GM10847 (cell line): Measurements from ENCODE around the gene FXYD3.

Experiments
- POLR2A ChIP-seq: IDR thresholded peaks from 2 replicates; pipeline ENCODE4 v1.6.1; 2011; ENCODE audit not compliant: insufficient read length; ENCODE audit errors: extremely low read depth

The FXYD3 gene

DNA sequence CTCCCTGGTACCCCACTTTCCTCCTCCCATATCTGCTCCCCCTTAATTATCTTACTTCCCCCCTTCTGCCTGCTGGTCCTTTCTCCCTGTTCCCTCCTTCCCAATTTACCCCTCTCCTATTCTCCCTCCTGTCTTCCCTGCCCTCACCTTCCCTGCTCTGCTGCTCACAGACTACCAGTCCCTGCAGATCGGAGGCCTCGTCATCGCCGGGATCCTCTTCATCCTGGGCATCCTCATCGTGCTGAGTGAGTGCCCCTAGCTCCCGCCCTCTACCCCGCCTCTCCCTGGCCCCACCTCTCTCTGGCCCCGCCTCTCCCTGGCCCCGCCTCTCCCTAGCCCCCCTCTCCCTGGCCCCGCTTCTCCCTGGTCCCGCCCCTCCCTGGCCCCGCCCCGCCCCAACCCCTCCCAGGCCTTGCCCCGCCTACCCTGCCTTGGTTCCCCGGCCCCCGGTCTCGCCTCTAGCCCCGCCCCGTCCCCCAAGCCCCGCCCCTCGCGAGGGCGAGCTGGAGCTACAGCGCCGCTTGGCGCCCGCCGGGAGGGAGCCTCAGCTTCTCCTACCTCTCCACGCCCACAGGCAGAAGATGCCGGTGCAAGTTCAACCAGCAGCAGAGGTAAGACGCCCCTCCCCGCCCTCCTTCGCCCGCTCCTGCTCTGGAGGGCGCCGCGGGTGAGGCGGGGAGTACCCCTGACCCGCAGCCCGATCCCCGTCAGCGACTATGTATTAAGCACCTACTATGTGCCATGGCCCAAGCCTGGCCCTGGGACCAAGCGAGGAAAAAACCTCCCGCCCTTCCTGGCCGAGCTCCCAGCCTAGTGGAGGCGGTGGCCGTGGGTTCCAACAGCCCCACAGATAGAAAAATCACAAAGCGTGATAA lies 25.6 kb downstream of the FXYD3 start:
- no peak for TF ChIP-seq POLR2A

DNA sequence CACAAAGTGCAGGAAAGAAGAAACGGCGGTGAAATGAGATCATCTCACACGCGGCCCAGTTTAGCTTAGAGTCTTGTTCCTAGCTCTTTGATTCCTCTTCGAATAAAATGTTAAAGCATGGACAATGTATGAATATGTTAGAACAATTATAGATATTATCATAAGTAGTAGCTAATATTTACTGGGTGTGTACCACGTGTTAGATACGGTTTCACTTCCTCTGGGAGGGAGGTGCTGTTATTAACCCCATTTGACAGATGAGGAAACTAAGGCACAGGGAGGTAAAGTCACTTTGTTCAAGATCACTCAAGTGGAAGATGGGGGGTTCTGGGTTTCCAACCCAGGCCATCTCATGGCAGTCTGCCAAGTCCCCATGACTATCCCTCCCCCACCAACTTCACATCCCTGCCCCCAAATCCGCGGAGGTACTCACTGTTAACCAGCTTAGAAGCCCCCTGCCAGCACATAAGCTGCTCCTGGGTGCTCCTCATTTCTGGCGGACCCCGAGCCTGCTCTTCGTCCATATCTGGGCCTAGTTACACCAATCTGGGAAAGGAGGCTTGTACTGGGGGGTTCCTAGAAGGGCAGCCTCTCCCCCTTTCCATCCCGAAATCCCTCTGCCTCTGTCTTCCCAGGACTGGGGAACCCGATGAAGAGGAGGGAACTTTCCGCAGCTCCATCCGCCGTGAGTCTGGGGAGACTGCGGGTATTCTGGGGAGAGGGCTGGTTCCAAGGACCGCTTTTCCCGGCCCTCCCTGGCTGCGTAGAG lies 26.4 kb downstream of the FXYD3 start:
- no peak for TF ChIP-seq POLR2A

DNA sequence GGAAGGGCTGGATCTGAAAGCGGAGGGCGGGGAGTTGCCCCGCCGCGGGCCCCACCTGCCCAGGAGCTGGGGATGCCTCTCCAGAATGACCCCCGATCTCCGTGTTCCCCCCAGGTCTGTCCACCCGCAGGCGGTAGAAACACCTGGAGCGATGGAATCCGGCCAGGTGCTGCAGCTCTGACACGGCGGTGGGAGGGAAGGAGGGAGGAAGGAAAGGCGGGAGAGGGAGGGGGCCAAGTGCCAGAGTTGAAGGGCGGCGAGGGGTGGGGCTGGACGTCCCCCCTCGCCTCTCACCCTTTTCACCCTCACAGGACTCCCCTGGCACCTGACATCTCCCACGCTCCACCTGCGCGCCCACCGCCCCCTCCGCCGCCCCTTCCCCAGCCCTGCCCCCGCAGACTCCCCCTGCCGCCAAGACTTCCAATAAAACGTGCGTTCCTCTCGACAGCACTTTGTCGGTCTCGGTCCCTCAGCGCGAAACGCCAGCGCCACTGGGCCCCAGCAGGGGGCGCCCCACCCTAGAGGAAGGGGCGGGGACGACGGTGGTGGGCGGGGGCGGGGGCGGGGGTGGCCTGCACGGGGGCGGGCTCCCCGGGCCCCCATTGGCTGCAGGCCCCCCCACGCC lies 27.1 kb downstream of the FXYD3 start:
- no peak for TF ChIP-seq POLR2A

DNA sequence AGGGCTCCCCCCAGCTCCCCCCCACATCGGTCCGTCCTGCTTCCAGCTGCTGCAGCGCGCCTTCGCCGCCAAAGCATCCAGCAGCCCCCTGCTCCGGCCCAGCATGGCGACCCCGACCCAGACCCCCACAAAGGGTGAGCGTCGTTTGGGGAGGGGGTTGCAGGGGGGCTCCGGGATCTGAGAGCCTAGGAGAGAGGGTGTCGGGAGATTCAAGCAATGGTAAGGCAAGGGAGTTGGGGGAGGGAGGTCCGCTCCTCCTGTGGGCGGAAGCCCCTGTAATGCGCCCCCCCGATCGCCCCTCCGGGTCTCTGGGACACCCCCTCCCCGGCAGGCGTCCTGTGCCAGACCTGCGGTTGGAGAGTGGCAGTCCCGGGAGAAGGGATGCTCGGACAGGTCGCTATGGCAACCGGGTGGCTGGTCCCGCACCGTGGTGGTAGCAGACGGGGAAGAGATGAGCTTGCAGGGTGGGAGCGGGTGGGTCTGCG lies 27.6 kb downstream of the FXYD3 start, which contains the start of gene FXYD7:
FXYD7 (plus strand) TSS at position 25 of the 485 bp plus-strand sequence; CDS start at position 104, 79 bp downstream.
- no peak for TF ChIP-seq POLR2A

DNA sequence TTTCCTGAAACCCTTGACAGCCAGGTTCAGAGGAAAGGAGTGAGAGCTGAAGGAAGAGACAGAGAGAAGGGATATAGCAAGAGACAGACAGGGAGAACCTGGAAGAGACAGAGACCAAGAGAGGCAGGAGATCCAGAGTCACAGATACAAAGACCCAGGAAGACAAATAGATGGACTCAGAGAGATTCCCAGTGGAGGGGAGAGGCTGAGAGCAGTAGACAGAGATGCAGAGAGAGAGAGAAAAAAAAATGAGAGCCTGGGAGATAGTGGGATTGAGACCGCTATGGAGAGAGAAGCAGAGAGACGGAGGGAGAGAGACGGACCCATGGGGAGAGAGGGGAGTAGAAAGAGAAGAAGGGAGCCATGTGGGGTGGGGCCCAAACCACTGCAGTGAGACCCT lies 28.2 kb downstream of the FXYD3 start:
- no peak for TF ChIP-seq POLR2A

DNA sequence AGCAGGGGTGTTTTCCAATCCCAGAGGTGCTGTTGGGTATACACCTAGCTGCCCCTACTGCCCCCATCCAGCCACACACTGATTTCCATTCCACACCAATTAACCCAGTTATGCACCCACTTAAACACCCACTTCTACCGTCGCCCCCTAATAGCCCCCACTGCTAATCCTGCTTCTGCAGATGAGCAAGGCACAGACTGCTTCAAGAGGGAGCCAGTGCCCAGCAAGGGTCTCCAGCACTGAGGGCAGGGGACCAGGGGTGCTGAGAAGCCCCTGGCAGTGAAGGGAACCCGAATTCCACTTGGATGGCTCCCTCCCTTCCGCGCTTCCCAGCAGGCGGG lies 28.6 kb downstream of the FXYD3 start:
- TF ChIP-seq POLR2A = no peak

DNA sequence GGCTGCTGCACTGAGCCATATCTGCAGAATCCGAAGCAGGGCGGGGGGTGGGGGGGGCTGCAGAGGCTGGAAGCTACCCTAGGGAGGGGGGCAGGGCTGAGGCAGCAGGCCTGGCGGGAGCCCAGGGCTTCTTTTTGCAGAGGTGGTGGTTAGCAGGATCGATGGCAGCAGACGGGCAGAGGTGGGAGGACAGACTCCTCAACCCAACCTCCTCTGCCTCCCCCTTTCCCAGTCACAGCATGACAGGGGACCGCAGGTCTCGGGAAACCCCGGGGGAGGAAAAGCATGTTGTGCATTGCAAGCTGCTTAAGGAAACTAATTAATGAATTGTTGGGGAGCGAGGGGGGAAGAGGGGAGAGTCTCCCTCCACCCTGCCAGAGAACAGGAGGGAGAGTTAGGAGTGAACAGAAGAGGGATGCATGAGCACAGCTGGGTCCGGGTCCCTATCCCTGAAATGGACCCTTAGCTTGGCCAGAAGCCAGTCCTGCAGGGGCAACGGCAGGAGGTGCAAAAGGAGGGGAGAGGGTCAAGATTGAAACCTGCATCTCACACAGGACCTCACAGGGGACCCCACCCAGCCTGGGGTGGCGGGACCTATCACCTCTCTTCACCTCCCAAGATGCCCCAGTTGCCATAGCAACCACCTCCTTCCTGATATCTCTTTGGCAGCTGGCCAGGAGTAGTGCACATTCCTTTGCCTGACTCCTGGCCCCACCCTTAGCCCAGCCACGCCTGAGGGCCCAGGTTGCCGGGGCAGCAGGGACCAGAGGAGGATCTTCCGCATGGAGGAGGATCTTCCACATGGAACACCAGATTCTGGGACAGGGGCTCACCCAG lies 29.2 kb downstream of the FXYD3 start:
- TF ChIP-seq POLR2A = no peak

DNA sequence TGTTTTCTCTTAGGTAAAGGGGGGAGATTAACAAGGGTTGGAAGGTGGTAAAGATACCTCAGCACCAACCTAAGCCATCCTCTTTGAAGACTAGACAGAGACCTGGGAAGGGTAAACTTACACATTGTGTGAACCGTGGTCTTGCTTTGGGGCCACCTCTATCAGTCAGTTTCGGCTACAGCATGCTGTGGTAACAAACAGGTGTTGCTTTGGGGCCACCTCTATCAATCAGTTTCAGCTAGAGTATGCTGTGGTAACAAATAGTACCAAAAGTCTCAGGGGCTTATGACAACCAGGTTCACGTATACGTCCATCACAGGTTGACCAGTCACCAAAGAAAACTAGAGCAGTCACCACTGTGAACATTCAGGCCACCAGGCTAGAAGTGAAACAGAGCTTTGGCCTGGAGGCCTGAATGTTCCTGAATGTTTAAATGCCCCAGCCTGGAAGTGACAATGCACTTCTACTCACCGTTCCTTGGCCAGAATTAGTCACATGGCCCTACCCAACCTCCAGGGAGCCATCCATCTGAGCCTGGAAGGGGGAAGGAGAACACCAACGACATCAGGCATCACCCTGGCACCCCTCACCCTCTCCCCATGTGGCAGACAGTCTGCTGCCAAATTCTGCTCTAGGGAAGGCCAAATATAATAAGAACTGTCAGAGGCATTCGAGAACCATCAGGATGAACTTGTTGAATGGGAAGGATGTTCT lies 31.3 kb downstream of the FXYD3 start:
- no peak for TF ChIP-seq POLR2A

DNA sequence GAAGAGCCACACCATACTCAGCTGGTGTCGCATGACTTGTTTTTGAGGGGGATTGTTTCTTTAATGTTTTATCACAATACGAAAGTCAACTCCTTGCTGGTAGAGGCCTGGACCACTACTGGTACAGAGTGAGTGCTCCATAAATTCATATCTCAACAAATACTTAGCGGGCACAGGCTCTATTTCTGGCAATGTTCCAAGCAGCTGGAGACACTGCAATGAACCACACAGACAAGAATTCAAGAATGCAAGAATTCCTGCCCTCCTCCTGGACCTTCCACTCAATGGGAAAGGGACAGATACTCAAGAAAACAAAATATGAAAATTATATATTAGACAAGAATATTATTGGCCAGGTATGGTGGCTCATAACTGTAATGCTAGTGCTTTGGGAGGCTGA lies 33.8 kb downstream of the FXYD3 start:
- TF ChIP-seq POLR2A = no peak

DNA sequence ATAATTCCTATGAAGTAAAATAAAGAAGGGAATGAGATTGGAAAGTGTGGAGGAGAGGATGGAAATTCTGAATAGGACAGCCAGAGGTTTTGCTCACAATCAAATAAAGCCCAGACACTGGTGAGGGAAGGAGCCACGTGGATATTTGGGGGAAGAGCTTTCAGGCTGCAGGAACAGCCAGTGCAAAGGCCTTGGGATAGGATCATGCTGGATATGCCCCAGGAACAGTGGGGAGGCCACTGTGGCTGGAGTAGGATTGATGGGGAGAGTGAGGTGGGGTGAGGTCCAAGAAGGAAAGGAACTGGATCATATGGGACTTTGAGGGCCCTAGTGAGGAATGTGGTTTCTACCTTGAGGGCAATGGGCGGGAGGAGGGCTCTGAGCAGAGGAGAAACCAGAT lies 34.8 kb downstream of the FXYD3 start:
- TF ChIP-seq POLR2A = no peak

DNA sequence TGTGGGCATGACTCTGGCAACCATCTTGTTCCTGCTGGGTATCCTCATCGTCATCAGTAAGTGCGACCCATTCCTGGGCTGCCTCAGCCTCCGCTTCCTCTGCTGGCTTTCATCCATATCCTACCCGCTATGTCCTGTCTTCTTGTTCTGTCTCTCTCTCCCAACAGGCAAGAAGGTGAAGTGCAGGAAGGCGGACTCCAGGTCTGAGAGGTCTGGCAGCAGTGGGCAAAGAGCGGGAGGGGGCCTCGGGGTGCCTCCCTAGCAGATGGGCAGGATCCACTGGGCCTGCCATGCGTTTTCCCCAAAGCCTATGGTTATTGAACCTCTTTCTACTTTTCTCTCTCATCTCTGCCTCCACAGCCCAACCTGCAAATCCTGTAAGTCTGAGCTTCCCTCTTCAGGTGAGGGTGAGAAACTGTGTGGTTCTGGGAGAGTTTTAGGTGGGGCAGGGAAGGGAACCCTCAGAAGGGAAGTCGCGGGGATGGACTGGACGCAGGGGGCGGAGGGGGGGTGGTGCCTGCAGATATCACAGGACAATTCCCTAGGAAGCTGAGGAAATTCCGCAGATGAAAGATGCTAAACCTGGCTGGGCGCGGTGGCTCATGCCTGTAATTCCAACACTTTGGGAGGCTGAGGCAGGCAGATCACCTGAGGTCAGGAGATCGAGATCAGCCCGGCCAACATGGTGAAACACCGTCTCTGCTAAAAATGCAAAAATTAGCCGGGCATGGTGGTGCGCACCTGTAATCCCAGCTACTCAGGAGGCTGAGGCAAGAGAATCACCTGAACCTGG lies 35.8 kb downstream of the FXYD3 start:
- no peak for TF ChIP-seq POLR2A

DNA sequence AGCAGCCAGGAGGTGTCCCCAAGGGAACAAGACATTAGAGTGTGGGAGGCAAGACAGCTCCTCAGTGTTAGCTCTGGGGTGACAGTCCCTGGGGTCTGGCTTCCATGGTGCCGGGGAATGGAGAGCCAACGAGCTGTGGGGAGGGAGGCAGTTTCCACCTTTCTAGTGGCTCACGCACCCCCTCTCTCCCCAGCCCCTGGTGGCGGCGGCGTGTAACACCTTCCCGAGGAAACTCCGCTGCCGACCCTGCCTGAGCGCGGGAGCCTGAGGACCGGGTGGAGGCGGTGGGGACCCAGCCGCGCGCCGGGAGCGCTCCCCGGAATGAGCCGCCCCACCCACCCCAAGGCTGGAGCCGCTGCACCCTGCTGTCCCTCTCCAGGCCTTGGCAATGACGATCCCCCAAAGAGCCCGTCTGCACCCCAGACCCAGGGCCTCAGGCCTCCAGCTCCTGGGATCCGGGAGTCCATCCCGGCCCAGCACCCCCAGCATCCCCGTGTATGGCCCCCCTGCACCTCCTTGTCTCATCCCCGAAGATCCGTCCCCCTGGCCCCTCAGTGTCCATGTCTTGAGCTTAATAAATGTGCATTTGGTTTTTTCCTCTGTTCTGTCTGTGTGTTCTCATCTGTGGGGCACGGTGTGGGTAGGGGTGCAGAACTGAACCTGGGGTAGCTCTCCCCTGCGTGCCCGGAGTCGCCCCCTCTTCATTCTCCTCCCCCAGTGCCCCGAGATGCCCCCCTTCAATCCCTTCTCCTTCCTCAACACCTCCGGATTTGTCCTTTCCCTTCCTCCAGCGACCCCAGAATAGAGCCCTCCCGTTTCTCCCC lies 38.3 kb downstream of the FXYD3 start:
- no peak for TF ChIP-seq POLR2A
